GM19043 (cell line): Measurements from ENCODE around the gene CCDC110.
"Not testable (repeated sequence)": the region's sequence is repeated elsewhere in the genome, so short reads cannot be mapped to it uniquely, and the experiment has no call there.

Experiments
- ATAC-seq: cut with Tn5 transposase; IDR thresholded peaks from one replicate; pipeline ENCODE4 v1.9.1; 2021; ENCODE audit warnings: low read depth; ENCODE audit not compliant: unreplicated experiment

CCDC110 gene

GRCh38 chr4:185471235-185472102, at the start of gene CCDC110:
CCDC110 (minus strand) TSS chr4:185471733; CDS start chr4:185471683, 50 bp downstream.
- ATAC-seq: peak; percentile 84

GRCh38 chr4:185520119-185520518, 48.6 kb upstream of the CCDC110 start:
- no peak for ATAC-seq

GRCh38 chr4:185518494-185518893, 47.0 kb upstream of the CCDC110 start:
- ATAC-seq: no peak

DNA sequence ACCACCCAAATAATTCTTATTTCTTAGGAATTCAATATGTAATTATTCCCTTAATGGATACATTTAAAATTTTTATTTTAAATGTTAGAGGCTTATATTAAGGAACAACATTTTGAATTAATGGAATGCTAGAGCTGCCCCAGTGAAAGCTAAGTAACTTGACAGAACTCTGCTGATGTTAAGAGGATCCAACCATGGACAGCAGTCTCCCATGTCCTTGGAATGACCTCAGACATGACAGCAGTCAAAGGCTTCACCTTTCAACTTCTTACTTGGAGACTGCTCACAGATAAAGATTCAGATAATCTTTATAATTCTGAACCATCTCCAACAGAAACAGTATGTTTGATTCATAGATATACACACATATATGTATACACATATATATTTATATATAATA, 46.5 kb upstream of the CCDC110 start:
- ATAC-seq: no peak

DNA sequence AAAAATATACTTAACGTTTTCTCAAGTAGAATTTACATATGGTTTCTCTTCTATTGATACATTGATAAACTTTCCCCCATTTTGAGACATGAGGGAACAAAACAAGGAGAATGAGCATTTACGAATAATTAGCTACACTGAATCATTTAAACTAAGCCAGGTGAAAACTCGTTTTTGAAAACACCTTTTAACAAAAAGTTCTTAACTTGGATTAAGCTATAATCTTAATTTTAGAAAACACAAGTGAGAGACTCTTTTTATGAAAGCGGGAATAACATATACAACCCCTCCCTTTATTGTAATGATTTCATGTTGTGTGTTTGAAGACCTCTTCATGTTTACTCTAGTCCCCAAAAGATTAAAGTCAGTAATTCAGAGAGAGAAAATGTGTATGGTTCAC, 43.7 kb upstream of the CCDC110 start:
- no peak for ATAC-seq

GRCh38 chr4:185514182-185514697, 42.7 kb upstream of the CCDC110 start:
- no peak for ATAC-seq

DNA sequence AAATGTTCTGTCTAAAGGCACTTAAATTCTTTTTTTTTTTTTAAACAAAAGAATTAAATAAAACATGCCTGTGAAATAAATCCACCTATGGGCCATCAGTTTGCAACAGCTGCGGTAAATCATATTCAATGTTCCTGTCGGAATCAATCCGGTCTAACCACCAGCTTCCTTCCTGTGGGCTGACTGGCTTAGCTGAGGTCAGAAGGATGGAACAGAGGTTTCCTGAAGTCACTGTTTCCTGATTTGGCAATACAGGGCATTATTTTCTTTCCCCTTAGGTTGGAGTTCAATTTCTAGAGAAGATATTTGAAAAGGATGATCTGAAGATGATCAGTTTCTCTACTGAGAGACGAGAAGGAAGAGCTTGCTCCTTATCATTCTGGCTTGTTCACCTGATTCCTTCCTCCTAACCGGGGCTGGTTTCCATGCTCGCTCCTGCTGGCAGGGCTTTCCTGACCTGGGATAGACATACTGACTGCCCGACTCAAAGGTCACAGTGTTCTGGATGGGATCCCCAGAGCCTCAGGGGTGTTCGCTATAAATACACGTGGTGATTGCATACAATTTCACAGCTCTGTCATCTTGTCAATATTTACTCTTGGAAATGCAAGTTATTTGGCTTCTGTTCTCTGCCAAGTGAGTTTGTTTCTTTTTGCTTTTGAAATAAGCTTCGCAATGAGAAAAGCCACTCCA, 42.1 kb upstream of the CCDC110 start:
- no peak for ATAC-seq

GRCh38 chr4:185512516-185512915, 41.0 kb upstream of the CCDC110 start:
- no peak for ATAC-seq

DNA sequence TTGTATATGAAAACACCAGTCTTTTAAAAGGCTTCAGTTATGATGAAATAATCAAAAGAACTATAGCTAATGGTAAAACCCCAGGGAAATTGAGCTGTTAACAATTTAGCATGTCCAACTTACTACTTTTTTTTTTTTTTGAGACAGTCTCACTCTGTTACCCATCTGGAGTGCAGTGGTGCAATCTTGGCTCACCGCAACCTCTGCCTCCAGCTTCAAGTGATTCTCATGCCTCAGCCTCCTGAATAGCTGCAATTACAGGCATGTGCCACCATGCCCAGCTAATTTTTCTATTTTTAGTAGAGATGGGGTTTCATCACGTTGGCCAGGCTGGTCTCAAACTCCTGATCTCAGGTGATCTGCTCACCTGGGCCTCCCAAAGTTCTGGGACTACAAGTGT, 39.7 kb upstream of the CCDC110 start:
- ATAC-seq: not testable (repeated sequence)

DNA sequence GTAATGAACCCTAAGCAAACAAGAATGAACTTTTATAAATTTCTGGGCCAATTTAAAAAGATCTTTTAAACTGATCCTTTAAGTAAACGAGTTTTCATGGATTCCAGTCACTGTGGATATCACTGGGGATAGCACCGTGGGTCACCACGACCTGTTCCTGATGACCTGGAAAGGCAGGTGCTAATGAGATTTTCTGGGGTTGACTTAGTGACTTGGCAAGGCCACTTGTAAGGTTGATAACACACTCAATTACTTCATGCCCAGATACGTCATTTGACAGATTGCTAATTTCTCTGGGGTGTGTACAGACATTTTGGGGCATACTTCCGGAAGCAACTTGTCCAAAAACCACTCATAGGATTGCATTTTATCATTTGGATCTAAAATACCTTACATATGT, 39.3 kb upstream of the CCDC110 start:
- ATAC-seq: no peak

GRCh38 chr4:185508181-185508580, 36.6 kb upstream of the CCDC110 start:
- no peak for ATAC-seq

DNA sequence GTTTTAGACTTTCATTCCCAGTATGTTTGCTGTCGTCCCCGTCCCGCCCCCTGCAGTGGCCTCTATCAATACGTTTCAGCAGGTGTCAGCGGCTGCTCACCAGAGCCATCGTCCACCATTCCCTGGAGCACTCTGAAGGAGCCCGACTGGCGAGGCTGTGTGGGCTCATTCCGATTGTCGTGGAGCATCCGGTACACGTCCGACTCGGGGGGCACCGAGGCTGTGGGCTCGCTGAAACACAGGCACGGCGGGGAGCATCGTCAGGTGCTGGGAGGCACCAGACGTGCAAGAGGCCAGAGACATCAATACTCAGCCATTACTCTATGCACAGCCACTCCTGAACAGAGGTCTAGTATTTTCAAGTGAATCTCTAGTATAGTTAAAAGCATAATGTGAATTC, 34.9 kb upstream of the CCDC110 start:
- no peak for ATAC-seq

- ATAC-seq: no peak
These were observed 32.8 kb upstream of the CCDC110 start for GRCh38 chr4:185504098-185505047.

DNA sequence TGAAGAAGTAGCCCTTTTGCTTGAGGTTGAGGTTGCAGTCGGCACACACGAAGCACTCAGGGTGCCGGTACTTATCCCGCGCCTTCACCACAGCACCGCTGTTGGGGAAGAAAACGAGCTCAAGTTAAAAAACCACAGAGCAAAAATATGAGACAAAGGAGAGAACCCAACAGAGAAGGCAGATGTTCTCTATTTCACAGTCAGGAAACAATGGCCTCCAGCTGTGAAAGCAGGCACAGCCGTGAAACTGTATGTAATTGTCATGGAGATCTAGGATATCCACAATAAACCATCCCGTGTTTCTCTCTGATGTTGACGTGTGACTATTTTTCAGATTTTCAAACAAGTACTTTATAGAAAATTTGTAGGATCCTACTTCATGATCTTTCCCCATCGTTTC, 30.9 kb upstream of the CCDC110 start:
- ATAC-seq: no peak

DNA sequence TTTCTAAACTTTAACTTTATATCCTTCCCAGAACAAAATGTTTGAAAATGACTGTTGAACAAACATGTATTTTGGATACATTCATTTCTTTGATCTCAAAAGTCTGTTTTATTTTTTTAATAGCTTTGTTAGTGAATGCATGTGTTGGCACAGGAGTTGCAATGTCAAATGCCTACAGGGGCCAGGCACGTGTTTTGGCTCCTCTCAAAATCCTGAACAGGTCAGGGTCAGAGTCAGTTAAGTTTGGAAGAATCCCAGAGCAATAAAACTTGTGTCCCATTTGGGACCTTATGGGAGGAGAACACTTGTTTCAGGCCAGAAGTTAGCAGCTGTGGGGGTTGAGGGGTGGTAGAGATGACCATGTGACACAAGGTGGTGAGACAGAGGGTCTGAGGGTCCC, 29.0 kb upstream of the CCDC110 start:
- ATAC-seq: no peak

DNA sequence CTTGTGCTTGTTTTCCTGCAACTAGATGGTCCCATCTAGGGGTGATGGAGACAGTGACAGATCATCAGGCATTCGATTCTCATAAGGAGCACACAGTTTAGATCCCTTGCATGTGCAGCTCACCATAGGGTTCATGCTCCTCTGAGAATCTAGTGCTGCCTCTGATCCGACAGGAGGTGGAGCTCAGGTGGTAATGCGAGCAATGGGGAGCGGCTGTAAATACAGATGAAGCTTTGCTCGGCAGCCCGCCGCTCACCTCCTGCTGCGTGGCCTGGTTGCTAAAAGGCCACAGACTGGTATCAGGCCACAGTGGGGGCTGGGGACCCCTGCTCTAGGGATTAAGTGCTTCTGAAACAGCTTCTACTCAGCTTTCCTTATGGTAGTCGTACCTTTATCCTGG, 28.5 kb upstream of the CCDC110 start:
- no peak for ATAC-seq

GRCh38 chr4:185488650-185489049, 17.1 kb upstream of the CCDC110 start:
- ATAC-seq: no peak

GRCh38 chr4:185481401-185481800, 9.9 kb upstream of the CCDC110 start:
- ATAC-seq: no peak

DNA sequence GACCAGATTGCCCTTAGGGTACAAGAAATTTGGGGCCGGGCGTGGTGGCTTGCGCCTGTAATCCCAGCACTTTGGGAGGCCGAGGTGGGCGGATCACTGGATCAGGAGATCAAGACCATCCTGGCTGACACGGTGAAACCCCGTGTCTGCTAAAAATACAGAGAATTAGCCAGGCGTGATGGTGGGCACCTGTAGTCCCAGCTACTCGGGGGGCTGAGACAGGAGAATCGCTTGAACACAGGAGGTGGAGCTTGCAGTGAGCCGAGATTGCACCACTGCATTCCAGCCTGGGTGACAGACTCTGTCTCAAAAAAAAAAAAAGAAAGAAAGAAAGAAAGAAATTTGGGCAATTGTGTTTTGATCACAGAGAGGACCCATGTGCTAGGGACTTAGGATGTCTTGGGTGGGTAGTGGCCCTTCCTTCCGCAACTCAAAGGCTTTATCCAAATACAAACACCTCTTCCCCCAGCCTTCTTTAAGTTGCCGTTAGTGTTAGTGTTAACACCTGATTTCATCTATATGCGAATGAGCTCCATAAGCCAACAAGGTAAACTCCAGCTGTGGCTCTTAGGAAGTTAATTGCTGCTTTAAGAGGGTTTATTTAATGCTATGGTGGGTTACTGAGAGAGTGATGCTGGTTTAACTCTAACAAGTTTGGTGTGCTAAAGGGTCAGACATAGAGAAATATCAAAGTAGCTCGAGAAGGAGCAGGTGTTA, 8.6 kb upstream of the CCDC110 start:
- ATAC-seq: peak; percentile 13

- peak; percentile 89 for ATAC-seq
These were observed 8.0 kb upstream of the CCDC110 start for GRCh38 chr4:185479507-185479971.
